Measurements from ENCODE around the gene TLK2.

The TLK2 gene

GRCh38 chr17:62629556-62630364 is 151.1 kb downstream of the TLK2 start:
- no peak for TF ChIP-seq GATA3 (IDR thresholded peaks at IDR 0.05; ENCODE audit: low read depth, low read length)
- no peak for TF ChIP-seq GATA2 (IDR thresholded peaks at IDR 0.05; ENCODE audit: low read depth, low read length)

GRCh38 chr17:62630365-62631085 is 151.9 kb downstream of the TLK2 start:
- no peak for TF ChIP-seq GATA2 (IDR thresholded peaks at IDR 0.05; ENCODE audit: low read depth, low read length)
- TF ChIP-seq GATA3 (IDR thresholded peaks at IDR 0.05; ENCODE audit: low read depth, low read length): no peak

GRCh38 chr17:62631086-62631935 is 152.7 kb downstream of the TLK2 start:
- TF ChIP-seq GATA2 (IDR thresholded peaks at IDR 0.05; ENCODE audit: low read depth, low read length) (no peak), GATA3 (IDR thresholded peaks at IDR 0.05; ENCODE audit: low read depth, low read length) (no peak)

GRCh38 chr17:62631936-62632924 is 153.6 kb downstream of the TLK2 start:
- TF ChIP-seq GATA3 (IDR thresholded peaks at IDR 0.05; ENCODE audit: low read depth, low read length): no peak
- TF ChIP-seq GATA2 (IDR thresholded peaks at IDR 0.05; ENCODE audit: low read depth, low read length): no peak

- no peak for TF ChIP-seq GATA2 (IDR thresholded peaks at IDR 0.05; ENCODE audit: low read depth, low read length)
- TF ChIP-seq GATA3 (IDR thresholded peaks at IDR 0.05; ENCODE audit: low read depth, low read length): no peak
Observed at GRCh38 chr17:62637809-62638208, 159.2 kb downstream of the TLK2 start.

- TF ChIP-seq GATA3 (IDR thresholded peaks at IDR 0.05; ENCODE audit: low read depth, low read length): no peak
- no peak for TF ChIP-seq GATA2 (IDR thresholded peaks at IDR 0.05; ENCODE audit: low read depth, low read length)
Observed at GRCh38 chr17:62641153-62641552, 162.5 kb downstream of the TLK2 start.

- TF ChIP-seq GATA2 (IDR thresholded peaks at IDR 0.05; ENCODE audit: low read depth, low read length) (no peak), GATA3 (IDR thresholded peaks at IDR 0.05; ENCODE audit: low read depth, low read length) (no peak)
Observed at GRCh38 chr17:62641951-62642350, 163.3 kb downstream of the TLK2 start.

- TF ChIP-seq GATA2 (IDR thresholded peaks at IDR 0.05; ENCODE audit: low read depth, low read length): no peak
Observed at GRCh38 chr17:62643496-62643895, 164.9 kb downstream of the TLK2 start.

GRCh38 chr17:62644487-62645173 is 166.0 kb downstream of the TLK2 start:
- TF ChIP-seq GATA3 (IDR thresholded peaks at IDR 0.05; ENCODE audit: low read depth, low read length): no peak
- TF ChIP-seq GATA2 (IDR thresholded peaks at IDR 0.05; ENCODE audit: low read depth, low read length): peak; percentile 19; the same call in 1 of the 2 replicates

- TF ChIP-seq GATA2 (IDR thresholded peaks at IDR 0.05; ENCODE audit: low read depth, low read length): no peak
- TF ChIP-seq GATA3 (IDR thresholded peaks at IDR 0.05; ENCODE audit: low read depth, low read length): no peak
Observed at GRCh38 chr17:62648251-62648955, 169.8 kb downstream of the TLK2 start.

GRCh38 chr17:62648956-62649294 is 170.3 kb downstream of the TLK2 start:
- TF ChIP-seq GATA2 (IDR thresholded peaks at IDR 0.05; ENCODE audit: low read depth, low read length) (no peak), GATA3 (IDR thresholded peaks at IDR 0.05; ENCODE audit: low read depth, low read length) (no peak)

GRCh38 chr17:62649570-62649969 is 170.9 kb downstream of the TLK2 start:
- TF ChIP-seq GATA2 (IDR thresholded peaks at IDR 0.05; ENCODE audit: low read depth, low read length): no peak
- no peak for TF ChIP-seq GATA3 (IDR thresholded peaks at IDR 0.05; ENCODE audit: low read depth, low read length)

All from SH-SY5Y (cell line).